ENCODE measurements around the gene SHROOM3.
"Not testable (repeated sequence)": the region's sequence is repeated elsewhere in the genome, so short reads cannot be mapped to it uniquely, and the experiment has no call there.

DNA sequence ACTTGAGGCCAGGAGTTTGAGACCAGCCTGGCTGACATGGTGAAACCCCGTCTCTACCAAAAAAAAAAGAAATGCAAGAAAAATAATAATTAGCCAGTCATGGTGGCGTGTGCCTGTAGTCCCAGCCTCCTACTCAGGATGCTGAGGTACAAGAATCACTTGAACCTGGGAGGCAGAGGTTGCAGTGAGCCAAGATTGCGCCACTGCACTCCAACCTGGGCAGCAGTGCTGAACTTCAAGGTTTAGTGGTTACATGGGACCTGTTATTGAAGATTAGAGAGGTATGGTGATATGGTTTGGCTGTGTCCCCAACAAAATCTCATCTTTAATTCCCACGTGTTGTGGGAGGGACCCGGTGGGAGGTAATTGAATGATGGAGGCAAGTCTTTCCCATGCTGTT, 292.9 kb downstream of the SHROOM3 start:
- not testable (repeated sequence) for TF ChIP-seq POLR2A (IDR thresholded peaks at IDR 0.05)
- TF ChIP-seq, protein P1, sequence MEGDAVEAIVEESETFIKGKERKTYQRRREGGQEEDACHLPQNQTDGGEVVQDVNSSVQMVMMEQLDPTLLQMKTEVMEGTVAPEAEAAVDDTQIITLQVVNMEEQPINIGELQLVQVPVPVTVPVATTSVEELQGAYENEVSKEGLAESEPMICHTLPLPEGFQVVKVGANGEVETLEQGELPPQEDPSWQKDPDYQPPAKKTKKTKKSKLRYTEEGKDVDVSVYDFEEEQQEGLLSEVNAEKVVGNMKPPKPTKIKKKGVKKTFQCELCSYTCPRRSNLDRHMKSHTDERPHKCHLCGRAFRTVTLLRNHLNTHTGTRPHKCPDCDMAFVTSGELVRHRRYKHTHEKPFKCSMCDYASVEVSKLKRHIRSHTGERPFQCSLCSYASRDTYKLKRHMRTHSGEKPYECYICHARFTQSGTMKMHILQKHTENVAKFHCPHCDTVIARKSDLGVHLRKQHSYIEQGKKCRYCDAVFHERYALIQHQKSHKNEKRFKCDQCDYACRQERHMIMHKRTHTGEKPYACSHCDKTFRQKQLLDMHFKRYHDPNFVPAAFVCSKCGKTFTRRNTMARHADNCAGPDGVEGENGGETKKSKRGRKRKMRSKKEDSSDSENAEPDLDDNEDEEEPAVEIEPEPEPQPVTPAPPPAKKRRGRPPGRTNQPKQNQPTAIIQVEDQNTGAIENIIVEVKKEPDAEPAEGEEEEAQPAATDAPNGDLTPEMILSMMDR (IDR thresholded peaks at IDR 0.05), result not testable (repeated sequence)
